Esophagus squamous epithelium (tissue), 5 donors: Measurements from ENCODE around the gene PRPSAP2. TPM values are rescaled to one million over a fixed set of nuclear protein-coding genes. Genes with fewer than 3 reads are reported as not detected.

Experiments used
- DNase-seq: peaks from one replicate; lab custom pipeline; 2025; lab: John Stamatoyannopoulos, UW
- H3K27ac ChIP-seq, 4 donors: fragments of 200-600 bp; sonication (generic); one replicate each; pipeline ENCODE4 v1.5.1; 2016 to 2019; ENCODE audit warnings: mild to moderate bottlenecking in 1 of 4
- H3K27me3 ChIP-seq, 4 donors: fragments of 200-600 bp; sonication (generic); 1 replicate in 3 of 4; 2 replicates in 1 of 4; pipeline versions ENCODE4 v1.5.1 to v1.6.0; 2017 to 2021; ENCODE audit warnings: antibody characterized with exemption in 1 of 4
- H3K36me3 ChIP-seq, 3 donors: fragments of 200-600 bp; sonication (generic); one replicate each; pipeline ENCODE4 v1.5.1; 2016 to 2019
- H3K4me1 ChIP-seq, 3 donors: fragments of 200-600 bp; sonication (generic); one replicate each; pipeline ENCODE4 v1.5.1; 2017 to 2019
- H3K4me3 ChIP-seq, 4 donors: fragments of 200-600 bp; sonication (generic); 1 replicate in 3 of 4; 2 replicates in 1 of 4; pipeline ENCODE4 v1.5.1; 2016 to 2019; ENCODE audit warnings: mild to moderate bottlenecking in 2 of 4, moderate library complexity in 1 of 4
- H3K9me3 ChIP-seq, 3 donors: fragments of 200-600 bp; sonication (generic); one replicate each; pipeline ENCODE4 v1.5.1; 2016 to 2019
- CTCF ChIP-seq, 6 experiments: fragments of 450-650 bp in 4 of 6; fragments of 200-600 bp in 2 of 6; sonication (generic) in 2 of 6; IDR thresholded peaks; one replicate each; pipeline ENCODE4 v1.5.1; 2016 to 2019; ENCODE audit warnings: antibody characterized with exemption in 6 of 6, mild to moderate bottlenecking in 4 of 6, moderate library complexity in 4 of 6
- POLR2A ChIP-seq, 4 donors: fragments of 450-650 bp; IDR thresholded peaks; one replicate each; pipeline ENCODE4 v1.6.1; 2017; ENCODE audit warnings: antibody characterized with exemption in 4 of 4, mild to moderate bottlenecking in 4 of 4, moderate library complexity in 3 of 4
- WGBS, 2 donors: methylation state at CpG; one replicate each; pipeline ENCODE4 v1.1.5; 2018; 5-methylcytosine and 5-hydroxymethylcytosine counted together
- intact Hi-C: fragments of 100-400 bp; cut with DNase I; formaldehyde crosslinking; loops from one replicate; pipeline ENCODE4 v1.15.0; 2022
- total RNA-seq, 4 donors: library from RNA; depleted of rRNA; stranded (reverse); fragments of >200 nt; gene quantifications; one replicate each; pipeline ENCODE4 v1.1.0, GENCODE V29; 2016
- donor health status: DM: yes; HTN: yes; CAD: no.

The PRPSAP2 gene
- total RNA-seq, 4 donors from 2014 or later, result 26.5 to 33.2 (median 28.6) TPM

DNA sequence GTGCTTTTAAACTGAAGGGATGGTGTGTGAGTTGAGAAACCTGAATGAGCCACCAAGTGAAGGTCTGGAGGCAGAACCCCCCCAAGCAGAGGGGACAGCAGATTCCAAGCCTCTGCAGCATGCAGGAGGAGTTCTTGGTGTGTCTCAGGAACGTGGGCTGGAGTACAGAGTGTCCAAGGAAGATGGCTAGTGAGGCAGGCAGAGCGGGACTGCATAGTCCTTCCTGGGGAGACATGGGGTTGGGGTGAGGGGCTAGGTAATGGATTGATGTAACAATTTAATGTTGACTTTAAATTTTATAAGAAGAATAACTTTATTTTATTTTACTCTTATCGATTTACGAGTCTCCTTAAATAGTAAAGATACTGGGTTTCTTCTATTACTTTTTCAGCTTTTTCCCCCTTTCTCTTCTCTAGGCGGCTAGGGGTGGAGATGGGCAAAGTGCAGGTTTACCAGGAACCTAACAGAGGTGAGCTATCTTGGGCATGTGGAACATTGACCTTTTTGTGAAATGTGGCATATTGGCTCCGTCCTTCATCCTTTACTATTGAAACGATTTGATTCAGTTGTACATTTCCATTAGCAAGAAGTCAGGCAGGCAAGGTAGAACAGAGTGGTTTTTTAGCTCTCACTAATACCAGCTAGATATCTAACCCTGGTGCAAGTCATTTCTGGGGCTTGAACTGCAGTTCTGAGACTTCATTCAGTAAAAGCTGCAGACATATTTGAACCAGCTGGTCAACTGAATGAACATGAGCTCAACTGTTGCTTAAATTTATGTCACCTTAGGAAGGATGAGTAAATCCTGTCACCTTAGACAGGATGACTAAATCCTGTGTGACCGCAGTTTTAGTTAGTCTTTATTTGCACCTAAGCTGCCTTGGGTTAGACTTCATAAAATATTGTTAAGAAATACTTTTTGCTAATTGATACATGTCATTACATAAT is 9.2 kb downstream of the PRPSAP2 start:
- 82 to 85% methylated on average over 8 of the region's 8 CpGs for WGBS, 2 donors
- Histone ChIP-seq H3K4me1 (no peaks in the 10 kb centered on the region), H3K4me3 (no peak overlapping the region), H3K27ac (no peak overlapping the region), H3K27me3 (no peaks in the 10 kb centered on the region), H3K36me3 (peaks cover 0 to 69% (median 16%) of the 10 kb centered on the region in 3 donors), H3K9me3 (no peaks in the 10 kb centered on the region)
- TF ChIP-seq POLR2A (IDR thresholded peaks at IDR 0.05), result no peak
- TF ChIP-seq CTCF (IDR thresholded peaks at IDR 0.05), result no peak
- no peak for DNase-seq
- intact Hi-C loops, result no loop called here

DNA sequence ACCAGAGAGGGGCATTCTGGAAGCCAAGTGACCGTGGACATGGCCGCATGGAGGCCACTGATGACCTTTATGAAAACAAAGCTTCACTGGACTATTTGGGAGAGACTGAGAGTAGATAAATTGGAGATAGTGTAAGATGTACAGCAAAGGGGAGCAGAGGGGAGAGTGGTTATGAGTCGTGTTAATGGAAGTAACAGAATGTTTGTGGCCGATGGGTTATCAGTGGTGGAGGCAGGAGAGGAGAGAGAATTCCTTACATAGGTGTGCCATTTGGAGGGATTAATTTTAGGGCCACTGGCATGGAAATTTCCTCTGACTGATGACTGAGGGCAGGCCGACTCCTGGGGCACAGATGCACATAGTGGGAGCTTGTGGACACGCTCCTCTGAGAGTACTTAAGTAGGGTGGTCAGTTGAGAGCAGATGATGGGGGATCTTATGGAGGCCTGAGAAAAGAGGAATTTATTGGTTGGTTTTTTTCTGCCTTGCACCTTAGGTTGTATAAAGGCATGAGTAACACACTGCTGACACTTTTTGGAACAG is 19.2 kb downstream of the PRPSAP2 start:
- Histone ChIP-seq H3K27me3 (no peaks in the 10 kb centered on the region), H3K4me3 (no peak overlapping the region), H3K27ac (no peak overlapping the region), H3K4me1 (no peaks in the 10 kb centered on the region), H3K36me3 (peaks cover 16 to 100% (median 49%) of the 10 kb centered on the region in 3 donors), H3K9me3 (no peaks in the 10 kb centered on the region)
- intact Hi-C loops, result no loop called here
- TF ChIP-seq POLR2A (IDR thresholded peaks at IDR 0.05) (no peak), CTCF (IDR thresholded peaks at IDR 0.05) (no peak)
- no peak for DNase-seq
- 89 to 93% methylated on average over 6 of the region's 6 CpGs for WGBS, 2 donors

DNA sequence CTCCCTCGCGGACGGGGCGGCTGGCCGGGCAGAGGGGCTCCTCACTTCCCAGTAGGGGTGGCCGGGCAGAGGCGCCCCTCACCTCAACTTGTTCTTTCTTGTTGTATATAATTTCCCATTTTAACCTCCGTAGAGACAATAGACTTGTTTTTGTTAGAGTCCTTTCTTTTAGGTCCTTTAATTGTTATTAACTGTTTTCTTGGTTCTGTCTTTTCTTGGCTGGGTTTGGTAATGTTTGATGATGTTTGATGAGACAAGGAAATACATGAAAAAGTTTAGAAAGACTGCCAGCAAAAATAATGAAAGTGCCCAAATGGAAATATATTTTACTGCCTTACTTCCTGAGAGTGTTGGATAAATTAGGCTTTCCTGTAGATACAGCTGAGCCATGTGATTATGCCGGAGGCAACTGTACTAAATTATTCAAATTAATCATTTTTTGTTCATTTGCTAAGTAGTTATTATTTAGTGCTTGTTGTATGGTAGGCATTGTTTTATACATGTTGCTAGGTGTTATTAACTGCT is 30.9 kb downstream of the PRPSAP2 start:
- H3K4me3 ChIP-seq, result no peak overlapping the region
- no peaks in the 10 kb centered on the region for H3K27me3 ChIP-seq
- 29 to 37% methylated on average over 2 of the region's 9 CpGs for WGBS, 2 donors
- H3K9me3 ChIP-seq, result no peaks in the 10 kb centered on the region
- peaks cover 5 to 83% (median 5%) of the 10 kb centered on the region in 3 donors for H3K36me3 ChIP-seq
- TF ChIP-seq CTCF (IDR thresholded peaks at IDR 0.05) (no peak), POLR2A (IDR thresholded peaks at IDR 0.05) (no peak)
- H3K27ac ChIP-seq, result no peak overlapping the region
- DNase-seq, result no peak
- H3K4me1 ChIP-seq, result no peaks in the 10 kb centered on the region
- intact Hi-C loops, result no loop called here

DNA sequence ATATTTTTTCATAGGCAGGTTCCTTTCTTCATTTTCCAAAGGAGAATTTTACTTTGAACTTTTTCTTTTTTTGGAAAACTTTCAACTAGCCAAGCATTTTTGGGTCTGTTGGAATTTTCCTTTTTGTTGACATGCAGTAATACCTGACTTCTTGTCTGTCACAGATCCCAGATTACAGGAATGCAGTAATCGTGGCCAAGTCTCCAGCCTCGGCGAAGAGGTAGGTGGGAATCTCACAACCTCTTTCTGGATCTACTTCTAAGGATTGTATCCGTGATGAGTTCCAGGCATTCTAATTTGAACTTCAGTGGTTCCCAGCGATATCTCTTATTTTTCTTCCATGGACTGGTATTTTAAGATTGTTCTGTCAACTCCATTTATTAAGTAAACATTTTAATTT is 31.7 kb downstream of the PRPSAP2 start:
- intact Hi-C loops, result no loop called here
- no peaks in the 10 kb centered on the region for H3K4me1 ChIP-seq
- no peak overlapping the region for H3K4me3 ChIP-seq
- WGBS, 2 donors, result 40 to 60% methylated on average over 5 of the region's 5 CpGs
- no peak overlapping the region for H3K27ac ChIP-seq
- no peaks in the 10 kb centered on the region for H3K9me3 ChIP-seq
- no peak for DNase-seq
- no peaks in the 10 kb centered on the region for H3K27me3 ChIP-seq
- no peak for TF ChIP-seq POLR2A (IDR thresholded peaks at IDR 0.05)
- TF ChIP-seq CTCF (IDR thresholded peaks at IDR 0.05), result no peak
- peaks cover 5 to 83% (median 5%) of the 10 kb centered on the region in 3 donors for H3K36me3 ChIP-seq

- no peak for DNase-seq
- no peaks in the 10 kb centered on the region for H3K4me1 ChIP-seq
- TF ChIP-seq POLR2A (IDR thresholded peaks at IDR 0.05), result no peak
- TF ChIP-seq CTCF (IDR thresholded peaks at IDR 0.05), result no peak
- intact Hi-C loops, result no loop called here
- no peaks in the 10 kb centered on the region for H3K27me3 ChIP-seq
- peaks cover 9 to 83% (median 11%) of the 10 kb centered on the region in 3 donors for H3K36me3 ChIP-seq
- no peak overlapping the region for H3K27ac ChIP-seq
- no peak overlapping the region for H3K4me3 ChIP-seq
- H3K9me3 ChIP-seq, result no peaks in the 10 kb centered on the region
- WGBS, 2 donors, result 82 to 97% methylated on average over 6 of the region's 6 CpGs
Measured at GRCh38 chr17:18891541-18891940, 33.6 kb downstream of the PRPSAP2 start.
